Colon (tissue), 2 donors: ENCODE results near the gene SORCS2.
"Not testable (repeated sequence)": the region's sequence is repeated elsewhere in the genome, so short reads cannot be mapped to it uniquely, and the experiment has no call there.

ENCODE experiments used
- FAIRE-seq: peaks from 2 replicates; lab custom pipeline; 2012; peaks lifted over from hg19 to GRCh38; lab: Jason Lieb, UNC
- donor health status: control.
- donor health status: control.

The SORCS2 gene

GRCh38 chr4:7587433-7588405 is 395.4 kb downstream of the SORCS2 start:
- no peak for FAIRE-seq

GRCh38 chr4:7590189-7590588 is 397.9 kb downstream of the SORCS2 start:
- FAIRE-seq = no peak

GRCh38 chr4:7590899-7591298 is 398.6 kb downstream of the SORCS2 start:
- FAIRE-seq = no peak

GRCh38 chr4:7591409-7592053 is 399.2 kb downstream of the SORCS2 start:
- no peak for FAIRE-seq

GRCh38 chr4:7593646-7594412 is 401.5 kb downstream of the SORCS2 start:
- no peak for FAIRE-seq

GRCh38 chr4:7595934-7596461 is 403.7 kb downstream of the SORCS2 start:
- FAIRE-seq = no peak

GRCh38 chr4:7596918-7597606 is 404.7 kb downstream of the SORCS2 start:
- FAIRE-seq = no peak

- FAIRE-seq = no peak
Measured at GRCh38 chr4:7598939-7599790, 406.8 kb downstream of the SORCS2 start.

- FAIRE-seq = no peak
Measured at GRCh38 chr4:7600247-7600646, 407.9 kb downstream of the SORCS2 start.

- FAIRE-seq = not testable (repeated sequence)
Measured at GRCh38 chr4:7602166-7602565, 409.8 kb downstream of the SORCS2 start.

GRCh38 chr4:7607156-7607910 is 415.0 kb downstream of the SORCS2 start:
- no peak for FAIRE-seq

- FAIRE-seq = no peak
Measured at GRCh38 chr4:7608046-7608445, 415.7 kb downstream of the SORCS2 start.

- FAIRE-seq = no peak
Measured at GRCh38 chr4:7609316-7609715, 417.0 kb downstream of the SORCS2 start.

- no peak for FAIRE-seq
Measured at GRCh38 chr4:7610022-7610670, 417.8 kb downstream of the SORCS2 start.

- no peak for FAIRE-seq
Measured at GRCh38 chr4:7610841-7611240, 418.5 kb downstream of the SORCS2 start.

- FAIRE-seq = no peak
Measured at GRCh38 chr4:7612311-7612897, 420.1 kb downstream of the SORCS2 start.

- FAIRE-seq = no peak
Measured at GRCh38 chr4:7614350-7614949, 422.1 kb downstream of the SORCS2 start.

GRCh38 chr4:7616193-7616592 is 423.9 kb downstream of the SORCS2 start:
- FAIRE-seq = no peak

GRCh38 chr4:7618361-7618760 is 426.0 kb downstream of the SORCS2 start:
- FAIRE-seq = no peak
